Activated B cell treated with CpG ODN at 0.5 μM for 24 hours (primary cell): ENCODE measurements around the gene HOXD11. TPM values are rescaled to one million over a fixed set of nuclear protein-coding genes. Genes with fewer than 3 reads are reported as not detected.

Experiments
- ATAC-seq: fragments of 200-7000 bp; cut with Tn5 transposase; one replicate; pipeline ENCODE4 v1.10.0; 2021; ENCODE audit warnings: low read depth, mild to moderate bottlenecking, moderate library complexity
- CTCF ChIA-PET: fragments of 350-600 bp; sonication (Branson Sonifier 250); formaldehyde crosslinking; loops from one replicate; lab custom pipeline; 2021; ENCODE audit warnings: antibody characterized with exemption; lab: Charles Lee
- POLR2A ChIA-PET: fragments of 350-600 bp; sonication (Branson Sonifier 250); formaldehyde crosslinking; loops from one replicate; lab custom pipeline; 2021; ENCODE audit warnings: antibody characterized with exemption; lab: Charles Lee
- DNase-seq: peaks from one replicate; pipeline ENCODE4 v3.0.0; 2022
- H3K27ac Mint-ChIP-seq: one replicate; pipeline ENCODE4 v1.8.0; 2020; ENCODE audit warnings: mixed read lengths
- H3K27me3 Mint-ChIP-seq: one replicate; pipeline ENCODE4 v1.8.0; 2021; ENCODE audit warnings: mixed read lengths
- H3K36me3 Mint-ChIP-seq: one replicate; pipeline ENCODE4 v1.8.0; 2021; ENCODE audit warnings: low read depth, mixed read lengths
- H3K4me1 Mint-ChIP-seq: one replicate; pipeline ENCODE4 v1.8.0; 2021; ENCODE audit warnings: mixed read lengths
- H3K4me3 Mint-ChIP-seq: one replicate; pipeline ENCODE4 v1.8.0; 2020; ENCODE audit warnings: mild to moderate bottlenecking, mixed read lengths
- H3K9me3 Mint-ChIP-seq: one replicate; pipeline ENCODE4 v1.8.0; 2020; ENCODE audit warnings: mixed read lengths
- CTCF ChIP-seq: fragments of 200-600 bp; IDR thresholded peaks from one replicate; pipeline ENCODE4 v1.8.0; 2022; ENCODE audit warnings: antibody characterized with exemption, mild to moderate bottlenecking
- intact Hi-C: fragments of 100-400 bp; cut with micrococcal nuclease; formaldehyde crosslinking; loops from one replicate; pipeline ENCODE4 v1.15.1; 2024
- total RNA-seq: library from RNA; stranded (reverse); gene quantifications from 2 replicates; pipeline ENCODE4 v1.2.3, GENCODE V29; 2022

HOXD11 gene
- total RNA-seq, 1 donor from 2014 or later: not detected

GRCh38 chr2:176094349-176094748 lies 12.7 kb upstream of the HOXD11 start:
- H3K36me3 Mint-ChIP-seq: no peaks in the 10 kb centered on the region
- intact Hi-C loops: loop anchor here (10.0 kb wide), 1 partner anchor 1060 kb away; no protein-coding TSS in a partner anchor
- DNase-seq (no peak), ATAC-seq (no peak)
- TF ChIP-seq CTCF: no peak
- H3K27ac Mint-ChIP-seq: no peak overlapping the region
- no peak overlapping the region for H3K4me3 Mint-ChIP-seq
- ChIA-PET POLR2A (no interaction called here), CTCF (no interaction called here)
- H3K27me3 Mint-ChIP-seq: peaks cover 80% of the 10 kb centered on the region
- H3K4me1 Mint-ChIP-seq: peaks cover 24% of the 10 kb centered on the region
- H3K9me3 Mint-ChIP-seq: no peaks in the 10 kb centered on the region

- Mint-ChIP-seq H3K36me3 (no peaks in the 10 kb centered on the region), H3K4me1 (peaks cover 24% of the 10 kb centered on the region), H3K27me3 (peaks cover 76% of the 10 kb centered on the region), H3K27ac (no peak overlapping the region), H3K4me3 (no peak overlapping the region), H3K9me3 (no peaks in the 10 kb centered on the region)
- POLR2A ChIA-PET: no interaction called here
- DNase-seq (no peak), ATAC-seq (no peak)
- CTCF ChIA-PET: interaction anchor here (3.3 kb wide), 1 partner anchor 32 kb away, joined by 17 read pairs; no protein-coding TSS in a partner anchor
- TF ChIP-seq CTCF: no peak
- intact Hi-C loops: loop anchor here (5.0 to 10.0 kb wide), 2 partner anchors 37 to 1061 kb away; no protein-coding TSS in a partner anchor
Observed at GRCh38 chr2:176095421-176095820, 11.7 kb upstream of the HOXD11 start.

GRCh38 chr2:176096243-176096985 lies 10.7 kb upstream of the HOXD11 start:
- H3K4me1 Mint-ChIP-seq: peaks cover 24% of the 10 kb centered on the region
- no peaks in the 10 kb centered on the region for H3K9me3 Mint-ChIP-seq
- DNase-seq: no peak
- H3K27me3 Mint-ChIP-seq: peaks cover 77% of the 10 kb centered on the region
- H3K4me3 Mint-ChIP-seq: peak overlapping the region; percentile 76
- no peak for ATAC-seq
- POLR2A ChIA-PET: no interaction called here
- CTCF ChIA-PET: interaction anchor here (1.4 to 3.6 kb wide), 5 partner anchors 9 to 893 kb away, joined by 3 to 53 read pairs (median 16); no protein-coding TSS in a partner anchor
- no peak for TF ChIP-seq CTCF
- H3K27ac Mint-ChIP-seq: no peak overlapping the region
- H3K36me3 Mint-ChIP-seq: no peaks in the 10 kb centered on the region
- intact Hi-C loops: loop anchor here (2.0 to 10.0 kb wide), 3 partner anchors 36 to 1062 kb away; no protein-coding TSS in a partner anchor

GRCh38 chr2:176096986-176097819 lies 9.9 kb upstream of the HOXD11 start:
- ATAC-seq (peak; percentile 68), DNase-seq (peak; percentile 42)
- peak overlapping the region; percentile 76 for H3K4me3 Mint-ChIP-seq
- peaks cover 19% of the 10 kb centered on the region for H3K4me1 Mint-ChIP-seq
- CTCF ChIA-PET: interaction anchor here (1.1 to 3.6 kb wide), 6 partner anchors 8 to 1398 kb away, joined by 3 to 53 read pairs (median 10); no protein-coding TSS in a partner anchor
- intact Hi-C loops: loop anchor here (1.0 to 10.0 kb wide), 4 partner anchors 35 to 1062 kb away; no protein-coding TSS in a partner anchor
- no peak for TF ChIP-seq CTCF
- no peak overlapping the region for H3K27ac Mint-ChIP-seq
- H3K27me3 Mint-ChIP-seq: peaks cover 77% of the 10 kb centered on the region
- H3K9me3 Mint-ChIP-seq: no peaks in the 10 kb centered on the region
- POLR2A ChIA-PET: no interaction called here
- H3K36me3 Mint-ChIP-seq: no peaks in the 10 kb centered on the region
